GM23338 (cell line): ENCODE results near the gene FRK. TPM values are rescaled to one million over a fixed set of nuclear protein-coding genes. Genes with fewer than 3 reads are reported as not detected.

Experiments
- ATAC-seq: fragments of 200-7000 bp; cut with Tn5 transposase; 3 replicates; pipeline ENCODE4 v1.9.1; 2020
- DNase-seq: peaks from one replicate; pipeline ENCODE4 v3.0.0-alpha.2; 2015; ENCODE audit warnings: low spot score
- H2AFZ ChIP-seq: fragments of 200-600 bp; sonication (generic); 2 replicates; pipeline ENCODE4 v1.8.0; 2016; ENCODE audit warnings: antibody characterized with exemption, mild to moderate bottlenecking, moderate library complexity
- H3F3A ChIP-seq: fragments of 200-600 bp; sonication (generic); replicated peaks from 2 replicates; pipeline ENCODE4 v1.8.0; 2017; ENCODE audit warnings: antibody characterized with exemption, mixed run types, low read depth
- H3K27ac ChIP-seq: fragments of 200-600 bp; sonication (generic); 2 replicates; pipeline ENCODE4 v1.6.1; 2016; ENCODE audit warnings: low read depth
- H3K27me3 ChIP-seq: fragments of 200-600 bp; sonication (generic); 2 replicates; pipeline ENCODE4 v1.8.0; 2016; ENCODE audit warnings: mild to moderate bottlenecking, mixed run types, moderate library complexity; ENCODE audit not compliant: insufficient read depth
- H3K36me3 ChIP-seq: fragments of 200-600 bp; sonication (generic); 2 replicates; pipeline ENCODE4 v1.8.0; 2016; ENCODE audit warnings: mild to moderate bottlenecking; ENCODE audit not compliant: insufficient read depth
- H3K4me1 ChIP-seq: fragments of 200-600 bp; sonication (generic); 2 replicates; pipeline ENCODE4 v1.8.0; 2016; ENCODE audit warnings: mild to moderate bottlenecking, moderate library complexity; ENCODE audit not compliant: insufficient read depth
- H3K4me2 ChIP-seq: fragments of 200-600 bp; sonication (generic); 2 replicates; pipeline ENCODE4 v1.7.1; 2017; ENCODE audit warnings: mixed run types
- H3K4me3 ChIP-seq: fragments of 200-600 bp; sonication (generic); 2 replicates; pipeline ENCODE4 v1.6.1; 2016; ENCODE audit warnings: mixed run types
- H3K79me2 ChIP-seq: fragments of 200-600 bp; sonication (generic); replicated peaks from 2 replicates; pipeline ENCODE4 v1.8.0; 2017; ENCODE audit warnings: mild to moderate bottlenecking; ENCODE audit not compliant: insufficient read depth
- H3K9me2 ChIP-seq: fragments of 200-600 bp; sonication (generic); 2 replicates; pipeline ENCODE4 v1.8.0; 2017; ENCODE audit not compliant: insufficient read depth
- H4K20me1 ChIP-seq: fragments of 200-600 bp; sonication (generic); replicated peaks from 2 replicates; pipeline ENCODE4 v1.8.0; 2017; ENCODE audit warnings: mild to moderate bottlenecking; ENCODE audit not compliant: insufficient read depth
- H3K27ac Mint-ChIP-seq: 2 replicates; pipeline ENCODE4 v1.8.0; 2020; ENCODE audit warnings: inconsistent platforms, mild to moderate bottlenecking, moderate library complexity, mixed read lengths
- H3K27me3 Mint-ChIP-seq: 3 replicates; pipeline ENCODE4 v1.8.0; 2022; ENCODE audit warnings: low read depth, mild to moderate bottlenecking, moderate library complexity, mixed read lengths, inconsistent platforms; ENCODE audit not compliant: insufficient read depth, poor library complexity
- H3K36me3 Mint-ChIP-seq: 3 replicates; pipeline ENCODE4 v1.8.0; 2021; ENCODE audit warnings: low read depth, mild to moderate bottlenecking, inconsistent platforms, moderate library complexity, mixed read lengths
- H3K4me1 Mint-ChIP-seq: 3 replicates; pipeline ENCODE4 v1.8.0; 2020; ENCODE audit warnings: mild to moderate bottlenecking, inconsistent platforms, mixed read lengths
- H3K4me3 Mint-ChIP-seq: 3 replicates; pipeline ENCODE4 v1.8.0; 2021; ENCODE audit warnings: moderate library complexity, mild to moderate bottlenecking, inconsistent platforms, mixed read lengths
- H3K9me3 Mint-ChIP-seq: 3 replicates; pipeline ENCODE4 v1.8.0; 2020; ENCODE audit warnings: moderate library complexity, mild to moderate bottlenecking, inconsistent platforms, mixed read lengths
- CTCF ChIP-seq, 2 experiments: fragments of 200-600 bp in 1 of 2; sonication (generic) in 1 of 2; conservative IDR thresholded peaks; 2 replicates each; pipeline versions ENCODE4 v1.5.1 to v1.6.1; 2016 to 2017; ENCODE audit warnings: antibody characterized with exemption in 2 of 2, low read depth in 2 of 2, mild to moderate bottlenecking in 2 of 2, moderate library complexity in 1 of 2
- ETS1 ChIP-seq: IDR thresholded peaks from 2 replicates; pipeline ENCODE4 v1.6.1; 2016; ENCODE audit warnings: antibody characterized with exemption
- EZH2 ChIP-seq: fragments of 200-600 bp; sonication (generic); IDR thresholded peaks from one replicate; pipeline ENCODE4 v1.8.0; 2017; ENCODE audit warnings: antibody characterized with exemption, mild to moderate bottlenecking, low read depth; ENCODE audit not compliant: unreplicated experiment
- EZH2phosphoT487 ChIP-seq: fragments of 200-600 bp; sonication (generic); IDR thresholded peaks from one replicate; pipeline ENCODE4 v1.8.1; 2018; ENCODE audit warnings: antibody characterized with exemption; ENCODE audit not compliant: unreplicated experiment
- REST ChIP-seq: IDR thresholded peaks from one replicate; pipeline ENCODE4 v1.6.1; 2018; ENCODE audit warnings: antibody characterized with exemption; ENCODE audit not compliant: unreplicated experiment
- STAT1 ChIP-seq: IDR thresholded peaks from one replicate; pipeline ENCODE4 v1.6.1; 2016; ENCODE audit warnings: antibody characterized with exemption; ENCODE audit not compliant: unreplicated experiment
- ZNF331 ChIP-seq: fragments of 250-450 bp; sonication (Bioruptor Pico); IDR thresholded peaks from 2 replicates; pipeline ENCODE4 v1.5.0; 2020; ENCODE audit warnings: low read depth, mild to moderate bottlenecking, moderate library complexity
- polyA plus RNA-seq: library from polyadenylated mRNA; unstranded; fragments of >200 nt; fragmentation: Nextera tagmentation; extraction: Ambion mirVana; gene quantifications from 2 replicates; pipeline ENCODE4 v1.2.1, GENCODE V29; 2016
- total RNA-seq: library from RNA; depleted of rRNA; stranded (reverse); fragments of >200 nt; shearing (Covaris generic); gene quantifications from 2 replicates; pipeline ENCODE4 v1.2.3, GENCODE V29; 2014

FRK gene
- total and polyA plus RNA-seq, 2 experiments from 2014 or later: 0.06 to 0.24 TPM

GRCh38 chr6:116101790-116102189, 41.1 kb upstream of the FRK start:
- Histone ChIP-seq H3K9me2 (no peaks in the 10 kb centered on the region), H3K4me3 (peak overlapping the region; percentile 89), H3K4me1 (peaks cover 27% of the 10 kb centered on the region), H3F3A (no peaks in the 10 kb centered on the region; the same call in 1 of the 2 replicates), H3K27ac (no peak overlapping the region), H3K27me3 (peaks cover 6% of the 10 kb centered on the region; the same call in 1 of the 2 replicates), H3K36me3 (no peaks in the 10 kb centered on the region), H3K4me2 (peak overlapping the region; percentile 91), H3K79me2 (peaks cover 34% of the 10 kb centered on the region), H4K20me1 (no peaks in the 10 kb centered on the region), H2AFZ (no peak overlapping the region)
- Mint-ChIP-seq H3K36me3 (peaks cover 8% of the 10 kb centered on the region), H3K4me1 (peaks cover 51% of the 10 kb centered on the region), H3K4me3 (peak overlapping the region; percentile 93), H3K27me3 (peaks cover 7% of the 10 kb centered on the region), H3K9me3 (peaks cover 1% of the 10 kb centered on the region), H3K27ac (no peak overlapping the region)
- no peak for DNase-seq
- TF ChIP-seq CTCF (conservative IDR thresholded peaks at IDR 0.05; ENCODE audit: low read depth in 2 of 2) (no peak), STAT1 (no peak), ETS1 (no peak), ZNF331 (no peak), EZH2phosphoT487 (no peak), EZH2 (no peak)
- ATAC-seq: no peak

GRCh38 chr6:116101302-116101718, 40.6 kb upstream of the FRK start:
- no peaks in the 10 kb centered on the region; the same call in 1 of the 2 replicates for H3F3A ChIP-seq
- peak overlapping the region; percentile 89 for H3K4me3 ChIP-seq
- peak overlapping the region; percentile 99 for H3K27ac ChIP-seq
- H3K4me1 ChIP-seq: peaks cover 26% of the 10 kb centered on the region
- Mint-ChIP-seq H3K36me3 (peaks cover 13% of the 10 kb centered on the region), H3K4me3 (peak overlapping the region; percentile 93), H3K27ac (peak overlapping the region; percentile 95), H3K27me3 (peaks cover 7% of the 10 kb centered on the region), H3K4me1 (peaks cover 49% of the 10 kb centered on the region), H3K9me3 (peaks cover 6% of the 10 kb centered on the region)
- ATAC-seq (no peak), DNase-seq (no peak)
- no peak for TF ChIP-seq REST
- no peaks in the 10 kb centered on the region for H3K9me2 ChIP-seq
- H3K4me2 ChIP-seq: peak overlapping the region; percentile 91
- no peaks in the 10 kb centered on the region for H4K20me1 ChIP-seq
- H3K79me2 ChIP-seq: peaks cover 34% of the 10 kb centered on the region
- H3K36me3 ChIP-seq: no peaks in the 10 kb centered on the region
- H3K27me3 ChIP-seq: peaks cover 6% of the 10 kb centered on the region; the same call in 1 of the 2 replicates
- H2AFZ ChIP-seq: peak overlapping the region; percentile 38; the same call in 1 of the 2 replicates
